ENCODE results near the gene RIPK4. TPM values are rescaled to one million over a fixed set of nuclear protein-coding genes. Genes with fewer than 3 reads are reported as not detected.
"Not testable (repeated sequence)": the region's sequence is repeated elsewhere in the genome, so short reads cannot be mapped to it uniquely, and the experiment has no call there.

The RIPK4 gene
- total and polyA plus RNA-seq, 2 experiments from 2014 or later: 0.46 to 0.54 TPM

- in situ Hi-C loops (cut with MboI): no loop called here
- Histone ChIP-seq H3F3A (ENCODE audit: insufficient read depth) (no peaks in the 10 kb centered on the region), H3K9ac (no peak overlapping the region), H4K20me1 (ENCODE audit: insufficient read depth) (no peaks in the 10 kb centered on the region), H2AFZ (no peak overlapping the region), H3K79me2 (ENCODE audit: insufficient read depth) (no peaks in the 10 kb centered on the region), H3K9me3 (ENCODE audit: low read depth) (no peaks in the 10 kb centered on the region), H3K9me2 (ENCODE audit: insufficient read depth) (no peaks in the 10 kb centered on the region), H3K4me1 (ENCODE audit: insufficient read depth) (peaks cover 13% of the 10 kb centered on the region), H3K4me3 (no peak overlapping the region), H3K27ac (no peak overlapping the region), H3K4me2 (ENCODE audit: unreplicated experiment) (no peak overlapping the region), H3K36me3 (ENCODE audit: low read depth) (no peaks in the 10 kb centered on the region), H3K27me3 (replicated peaks; ENCODE audit: insufficient read depth) (no peaks in the 10 kb centered on the region)
- DNase-seq: no peak
- WGBS, 2 experiments (ENCODE audit: low coverage in 1 of 2, low lambda C conversion rate in 2 of 2, missing lambda C conversion rate in 2 of 2): 72 to 75% methylated on average over 30 to 32 of the region's 33 CpGs
- TF ChIP-seq EZH2 (IDR thresholded peaks at IDR 0.05; ENCODE audit: insufficient read depth, poor library complexity, severe bottlenecking): no peak
- no peak for TF ChIP-seq EZH2phosphoT487 (IDR thresholded peaks at IDR 0.05; ENCODE audit: insufficient read depth, low read depth)
These were observed 41.3 kb downstream of the RIPK4 start for GRCh38 chr21:41725421-41726031.

GRCh38 chr21:41723835-41724234 is 43.0 kb downstream of the RIPK4 start:
- H2AFZ ChIP-seq; H3K9me3 ChIP-seq (ENCODE audit: low read depth); H3K79me2 ChIP-seq (ENCODE audit: insufficient read depth); H3K4me2 ChIP-seq (ENCODE audit: unreplicated experiment); DNase-seq; H3K9me2 ChIP-seq (ENCODE audit: insufficient read depth); H3K27ac ChIP-seq; H3K4me3 ChIP-seq; H3K27me3 ChIP-seq (replicated peaks; ENCODE audit: insufficient read depth); H3K9ac ChIP-seq; H4K20me1 ChIP-seq (ENCODE audit: insufficient read depth); H3K36me3 ChIP-seq (ENCODE audit: low read depth); in situ Hi-C loops (cut with MboI); H3F3A ChIP-seq (ENCODE audit: insufficient read depth): not testable (repeated sequence)
- WGBS, 2 experiments (ENCODE audit: low coverage in 1 of 2, low lambda C conversion rate in 2 of 2, missing lambda C conversion rate in 2 of 2): 85% methylated on average over 9 of the region's 9 CpGs
- peaks cover 13% of the 10 kb centered on the region for H3K4me1 ChIP-seq (ENCODE audit: insufficient read depth)

- Histone ChIP-seq H3K4me1 (ENCODE audit: insufficient read depth) (peaks cover 8% of the 10 kb centered on the region), H2AFZ (no peak overlapping the region), H3K4me3 (no peak overlapping the region), H4K20me1 (ENCODE audit: insufficient read depth) (no peaks in the 10 kb centered on the region), H3K36me3 (ENCODE audit: low read depth) (no peaks in the 10 kb centered on the region), H3K79me2 (ENCODE audit: insufficient read depth) (no peaks in the 10 kb centered on the region), H3K9ac (no peak overlapping the region), H3F3A (ENCODE audit: insufficient read depth) (no peaks in the 10 kb centered on the region), H3K9me3 (ENCODE audit: low read depth) (no peaks in the 10 kb centered on the region), H3K27ac (no peak overlapping the region), H3K27me3 (replicated peaks; ENCODE audit: insufficient read depth) (no peaks in the 10 kb centered on the region), H3K4me2 (ENCODE audit: unreplicated experiment) (no peak overlapping the region), H3K9me2 (ENCODE audit: insufficient read depth) (no peaks in the 10 kb centered on the region)
- in situ Hi-C loops (cut with MboI): no loop called here
- 84 to 85% methylated on average over 19 to 20 of the region's 20 CpGs for WGBS, 2 experiments (ENCODE audit: low coverage in 1 of 2, low lambda C conversion rate in 2 of 2, missing lambda C conversion rate in 2 of 2)
- TF ChIP-seq EZH2 (IDR thresholded peaks at IDR 0.05; ENCODE audit: insufficient read depth, poor library complexity, severe bottlenecking) (no peak), EZH2phosphoT487 (IDR thresholded peaks at IDR 0.05; ENCODE audit: insufficient read depth, low read depth) (no peak)
- no peak for DNase-seq
These were observed 44.5 kb downstream of the RIPK4 start for GRCh38 chr21:41722052-41723018.

GRCh38 chr21:41720250-41720649 is 46.6 kb downstream of the RIPK4 start:
- no peaks in the 10 kb centered on the region for H4K20me1 ChIP-seq (ENCODE audit: insufficient read depth)
- TF ChIP-seq EZH2 (IDR thresholded peaks at IDR 0.05; ENCODE audit: insufficient read depth, poor library complexity, severe bottlenecking) (no peak), EZH2phosphoT487 (IDR thresholded peaks at IDR 0.05; ENCODE audit: insufficient read depth, low read depth) (no peak)
- no peaks in the 10 kb centered on the region for H3K79me2 ChIP-seq (ENCODE audit: insufficient read depth)
- H3F3A ChIP-seq (ENCODE audit: insufficient read depth): no peaks in the 10 kb centered on the region
- DNase-seq: no peak
- no peaks in the 10 kb centered on the region for H3K9me3 ChIP-seq (ENCODE audit: low read depth)
- no peaks in the 10 kb centered on the region for H3K36me3 ChIP-seq (ENCODE audit: low read depth)
- no peak overlapping the region for H3K4me2 ChIP-seq (ENCODE audit: unreplicated experiment)
- H2AFZ ChIP-seq: no peak overlapping the region
- no peak overlapping the region for H3K9ac ChIP-seq
- no peaks in the 10 kb centered on the region for H3K4me1 ChIP-seq (ENCODE audit: insufficient read depth)
- H3K9me2 ChIP-seq (ENCODE audit: insufficient read depth): no peaks in the 10 kb centered on the region
- H3K4me3 ChIP-seq: no peak overlapping the region
- 59 to 62% methylated on average over 2 of the region's 2 CpGs for WGBS, 2 experiments (ENCODE audit: low coverage in 1 of 2, low lambda C conversion rate in 2 of 2, missing lambda C conversion rate in 2 of 2)
- H3K27ac ChIP-seq: no peak overlapping the region
- H3K27me3 ChIP-seq (replicated peaks; ENCODE audit: insufficient read depth): no peaks in the 10 kb centered on the region
- in situ Hi-C loops (cut with MboI): no loop called here
